Brain pericyte (primary cell): Measurements from ENCODE around the gene TSPAN13.

Experiments used
- DNase-seq: peaks from one replicate; pipeline ENCODE4 v3.0.0-alpha.2; 2012; ENCODE audit warnings: low read depth, low spot score

The TSPAN13 gene

DNA sequence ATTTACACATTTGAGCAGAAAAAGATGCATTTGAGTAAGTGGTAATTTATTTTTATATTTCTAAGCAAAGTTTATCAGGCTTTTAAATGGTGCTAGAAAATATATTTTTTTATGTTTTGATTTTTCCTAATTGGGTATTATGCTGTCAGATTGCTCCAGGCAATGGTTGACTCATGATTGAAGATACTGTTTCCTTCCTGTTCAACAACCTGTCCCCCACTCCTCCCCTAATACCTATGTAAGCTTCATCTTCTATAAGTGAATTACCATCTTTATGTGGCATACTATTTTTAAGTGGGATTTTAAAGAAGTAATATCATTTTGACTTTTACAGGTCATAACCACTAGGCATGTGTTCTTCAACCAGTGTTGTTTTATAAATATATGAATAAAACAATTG lies 21.4 kb downstream of the TSPAN13 start:
- no peak for DNase-seq

GRCh38 chr7:16776053-16776452 lies 22.5 kb downstream of the TSPAN13 start:
- DNase-seq = no peak

- no peak for DNase-seq
Observed at GRCh38 chr7:16778476-16778875, 24.9 kb downstream of the TSPAN13 start.

DNA sequence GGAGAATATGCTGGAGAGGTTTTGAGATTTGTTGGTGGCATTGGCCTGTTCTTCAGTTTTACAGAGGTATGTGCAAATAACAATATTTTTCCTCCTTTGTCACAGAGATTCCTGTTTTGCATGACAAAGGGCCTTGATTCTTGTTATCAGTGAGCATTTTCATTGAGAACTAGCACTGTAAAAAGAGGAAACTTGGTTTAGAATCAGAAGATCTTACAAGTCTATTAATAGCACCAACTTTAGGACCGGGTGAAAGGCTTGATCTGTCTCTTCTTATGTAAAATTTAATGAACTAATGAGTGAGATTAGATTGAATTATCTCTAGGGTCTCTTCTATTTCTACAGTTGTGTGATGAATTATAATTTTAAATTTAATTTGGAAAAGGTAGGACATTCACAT lies 25.5 kb downstream of the TSPAN13 start:
- DNase-seq = no peak

GRCh38 chr7:16780596-16780995 lies 27.0 kb downstream of the TSPAN13 start:
- DNase-seq = no peak

GRCh38 chr7:16785321-16785720 lies 31.8 kb downstream of the TSPAN13 start:
- DNase-seq = no peak

DNA sequence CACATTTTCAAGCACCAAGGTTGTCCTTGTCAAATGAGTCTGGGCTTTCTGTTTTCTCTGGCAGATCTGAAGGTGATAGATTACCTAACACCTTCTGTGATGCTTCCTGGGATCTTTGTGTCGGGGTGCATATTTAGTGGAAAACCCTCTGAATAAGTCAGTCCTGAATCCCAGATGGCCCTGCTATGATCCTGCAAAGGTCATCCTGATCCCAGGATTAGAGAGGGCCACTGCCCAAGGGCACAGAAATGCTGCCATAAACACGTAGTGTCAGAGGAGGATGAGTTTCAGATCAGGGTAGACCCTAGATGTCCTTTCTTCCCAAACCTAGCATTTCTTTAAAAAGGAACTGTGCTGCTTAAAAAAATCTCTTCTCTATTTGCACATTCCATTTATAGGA lies 32.3 kb downstream of the TSPAN13 start:
- DNase-seq = no peak

DNA sequence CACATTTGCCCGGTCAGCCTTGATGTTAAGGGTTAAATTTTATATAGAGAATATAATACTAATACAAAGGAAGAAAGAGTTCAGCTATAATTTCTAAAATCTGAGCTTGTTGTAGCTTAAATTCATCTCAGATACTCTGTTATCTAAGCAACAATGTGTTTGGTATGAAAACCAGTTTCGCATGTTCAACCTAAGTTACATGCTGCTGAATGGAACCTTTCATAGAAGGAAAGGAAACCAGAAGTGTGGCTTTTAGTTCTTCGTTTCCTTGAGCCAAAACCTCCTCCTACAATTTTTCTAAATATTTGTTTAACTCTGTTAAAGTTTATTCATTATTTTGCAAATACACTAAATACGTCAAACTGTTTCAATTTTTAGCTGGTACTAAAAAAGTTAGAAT lies 32.7 kb downstream of the TSPAN13 start:
- DNase-seq = no peak

- DNase-seq = no peak
Observed at GRCh38 chr7:16787127-16787526, 33.6 kb downstream of the TSPAN13 start.

GRCh38 chr7:16791071-16791470 lies 37.5 kb downstream of the TSPAN13 start:
- DNase-seq = no peak

DNA sequence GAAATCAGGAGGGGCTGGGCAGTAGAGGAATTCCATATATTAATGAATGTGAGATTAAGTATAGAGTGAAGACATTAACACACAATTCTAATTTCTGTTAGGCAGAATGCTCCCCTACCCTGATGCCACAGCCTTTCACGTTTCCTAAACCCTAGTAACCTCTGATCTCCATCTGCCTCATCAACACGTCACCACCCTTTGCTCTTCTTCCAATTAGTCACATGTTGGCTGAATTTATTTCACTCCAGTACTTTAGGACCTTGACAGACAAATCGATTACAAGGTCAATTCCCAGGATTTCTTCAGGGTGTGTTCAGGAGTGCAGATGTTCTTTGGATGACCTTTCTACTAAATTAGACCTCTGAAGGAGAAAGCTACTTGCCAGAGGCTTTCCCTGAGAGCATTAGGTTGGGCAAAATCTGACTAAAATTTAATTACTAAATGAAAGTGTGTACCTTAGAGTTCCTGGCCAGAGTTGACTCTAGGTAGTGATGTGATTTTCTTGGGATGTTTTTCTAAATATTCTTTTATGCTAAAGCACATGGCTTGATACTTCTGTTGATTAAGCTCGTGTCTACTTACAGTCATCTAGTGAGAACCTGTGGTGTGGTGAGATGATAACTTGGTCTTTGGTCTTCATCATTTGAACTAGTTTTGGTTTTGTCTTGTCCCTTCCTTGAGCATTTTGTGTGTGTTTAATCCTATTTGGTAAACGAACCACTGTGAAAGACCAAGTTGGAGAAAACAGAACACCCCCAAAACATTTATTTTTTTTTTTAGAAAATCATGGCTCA lies 38.5 kb downstream of the TSPAN13 start:
- DNase-seq = no peak

DNA sequence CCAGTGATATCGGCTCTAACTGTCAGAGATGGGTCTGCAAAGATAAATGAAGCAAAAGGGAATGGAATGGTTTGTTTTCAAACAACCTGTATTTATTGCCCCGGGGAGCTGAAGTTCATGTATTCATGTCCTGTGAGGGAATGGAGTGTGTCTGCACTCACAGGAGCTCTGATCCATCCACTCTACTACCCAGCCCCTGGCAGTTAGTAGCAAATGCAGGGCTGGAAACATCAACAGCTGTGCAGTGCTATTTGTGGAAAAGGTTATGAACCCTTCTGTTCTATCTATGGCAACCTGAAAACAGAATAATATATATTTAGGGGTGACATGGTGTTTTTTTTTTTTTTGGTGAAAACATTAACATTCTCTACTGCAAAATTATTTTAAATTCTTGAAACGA lies 41.4 kb downstream of the TSPAN13 start:
- no peak for DNase-seq

GRCh38 chr7:16795624-16796023 lies 42.1 kb downstream of the TSPAN13 start:
- DNase-seq = no peak

GRCh38 chr7:16801111-16801542 lies 47.6 kb downstream of the TSPAN13 start:
- DNase-seq = no peak

- DNase-seq = no peak
Observed at GRCh38 chr7:16801579-16801978, 48.0 kb downstream of the TSPAN13 start.

DNA sequence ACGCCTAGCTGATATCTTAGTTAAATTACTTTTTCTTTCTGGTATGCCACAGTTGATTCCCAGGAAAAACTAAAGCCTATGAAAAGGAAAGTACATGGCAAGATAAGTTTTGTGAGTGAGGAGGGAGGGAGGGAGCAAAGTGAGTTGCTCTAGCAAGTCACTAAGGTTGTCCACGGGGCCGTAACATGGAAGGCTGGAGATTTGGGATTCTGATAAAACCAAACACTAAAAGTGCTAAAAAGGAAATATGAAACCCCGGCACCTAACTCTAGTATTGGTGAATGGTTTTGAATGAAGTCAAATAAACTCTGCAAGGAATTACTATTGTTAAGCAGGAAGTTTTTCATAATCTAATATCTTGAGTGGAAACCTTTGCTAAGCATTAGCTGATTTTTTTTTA lies 49.6 kb downstream of the TSPAN13 start:
- DNase-seq = no peak

- no peak for DNase-seq
Observed at GRCh38 chr7:16803881-16804673, 50.5 kb downstream of the TSPAN13 start.

- DNase-seq = no peak
Observed at GRCh38 chr7:16804674-16805439, 51.3 kb downstream of the TSPAN13 start, which contains the start of gene AGR2. AGR2 (minus strand) TSS chr7:16804999; CDS start chr7:16801796, 3,203 bp downstream.

DNA sequence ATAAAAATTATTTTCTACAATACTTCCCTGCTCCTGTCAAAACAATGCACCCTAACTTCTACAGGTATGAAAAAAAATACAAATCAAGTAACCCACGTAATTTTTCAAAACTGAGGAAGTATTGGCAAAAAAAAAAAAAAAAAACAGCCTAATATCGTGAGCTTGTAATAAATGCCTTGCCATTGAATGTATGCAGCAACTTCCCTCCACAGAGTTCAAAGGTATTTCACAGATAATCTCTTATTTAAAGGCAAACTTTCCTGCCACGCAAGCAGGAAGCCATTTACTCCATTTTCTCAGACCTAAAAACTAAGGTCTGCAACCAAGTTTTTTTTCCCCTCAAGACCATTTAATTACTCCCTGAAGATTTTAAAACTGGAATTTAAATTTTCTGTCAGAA lies 51.9 kb downstream of the TSPAN13 start:
- no peak for DNase-seq

DNA sequence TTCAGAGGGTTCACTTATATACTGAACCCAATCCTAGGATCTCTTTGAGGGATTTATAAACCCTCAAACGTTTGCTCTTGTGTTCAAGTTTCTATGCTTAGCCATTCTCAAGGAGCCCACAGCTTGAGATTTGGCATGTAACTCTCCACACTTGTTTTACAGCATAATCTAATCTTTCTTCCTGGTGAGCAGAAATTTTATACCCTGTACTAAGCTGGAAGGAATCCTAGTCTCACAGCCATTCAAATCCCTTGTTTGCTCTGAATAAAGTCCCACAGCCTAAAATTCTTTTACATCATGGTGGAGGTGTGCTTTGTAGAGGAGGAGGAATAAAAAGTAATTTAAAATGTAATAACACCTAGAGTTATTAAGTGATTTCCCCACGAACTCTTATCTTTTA lies 56.6 kb downstream of the TSPAN13 start:
- DNase-seq = no peak

GRCh38 chr7:16810573-16810972 lies 57.0 kb downstream of the TSPAN13 start:
- no peak for DNase-seq

GRCh38 chr7:16811551-16811950 lies 58.0 kb downstream of the TSPAN13 start:
- DNase-seq = peak; percentile 45
